AG08395 (cell line): ENCODE data around the gene KRT33B.
"Not testable (repeated sequence)": the region's sequence is repeated elsewhere in the genome, so short reads cannot be mapped to it uniquely, and the experiment has no call there.

ENCODE experiments used
- DNase-seq: peaks from one replicate; pipeline ENCODE4 v3.0.0; 2012; ENCODE audit warnings: mixed read lengths, low spot score

KRT33B gene

GRCh38 chr17:41393826-41394225 lies 24.2 kb upstream of the KRT33B start:
- no peak for DNase-seq

GRCh38 chr17:41393294-41393693 lies 23.7 kb upstream of the KRT33B start:
- DNase-seq = no peak

- DNase-seq = peak; percentile 36
These were observed 22.7 kb upstream of the KRT33B start for GRCh38 chr17:41392278-41392677.

- DNase-seq = no peak
These were observed 21.9 kb upstream of the KRT33B start for GRCh38 chr17:41391535-41391934.

GRCh38 chr17:41390411-41390938 lies 20.9 kb upstream of the KRT33B start:
- no peak for DNase-seq

GRCh38 chr17:41387670-41388069 lies 18.1 kb upstream of the KRT33B start:
- no peak for DNase-seq

- no peak for DNase-seq
These were observed 16.6 kb upstream of the KRT33B start for GRCh38 chr17:41386227-41386626.

- DNase-seq = no peak
These were observed 14.1 kb upstream of the KRT33B start for GRCh38 chr17:41383690-41384089.

GRCh38 chr17:41382394-41382793 lies 12.8 kb upstream of the KRT33B start:
- peak; percentile 78 for DNase-seq

GRCh38 chr17:41381943-41382342 lies 12.3 kb upstream of the KRT33B start, which contains the start of gene KRT34:
TSS of gene KRT34 (minus strand) at chr17:41382306. CDS start at chr17:41382246, 60 bp downstream.
- not testable (repeated sequence) for DNase-seq

- DNase-seq = peak; percentile 79
These were observed 10.5 kb upstream of the KRT33B start for GRCh38 chr17:41380091-41380490.

GRCh38 chr17:41377546-41377945 lies 7.9 kb upstream of the KRT33B start:
- no peak for DNase-seq

GRCh38 chr17:41369023-41369422 lies 590 bp downstream of the KRT33B start:
- no peak for DNase-seq

- DNase-seq = peak; percentile 93
These were observed 2.1 kb downstream of the KRT33B start for GRCh38 chr17:41367426-41368075.

GRCh38 chr17:41366070-41366469 lies 3.5 kb downstream of the KRT33B start:
- DNase-seq = no peak

GRCh38 chr17:41363881-41364280 lies 5.7 kb downstream of the KRT33B start:
- no peak for DNase-seq

- peak; percentile 48 for DNase-seq
These were observed 9.2 kb downstream of the KRT33B start for GRCh38 chr17:41360296-41360995.

GRCh38 chr17:41354536-41354935 lies 15.1 kb downstream of the KRT33B start:
- DNase-seq = no peak

- no peak for DNase-seq
These were observed 16.8 kb downstream of the KRT33B start for GRCh38 chr17:41352597-41353366.

GRCh38 chr17:41351177-41351576 lies 18.4 kb downstream of the KRT33B start:
- no peak for DNase-seq

GRCh38 chr17:41350381-41350878 lies 19.2 kb downstream of the KRT33B start, which contains the start of gene KRT33A:
TSS of gene KRT33A (minus strand) at chr17:41350828. CDS start at chr17:41350767, 61 bp downstream.
- not testable (repeated sequence) for DNase-seq
